D721Med (cell line): Measurements from ENCODE around the gene DHRS13.

Experiments
- DNase-seq: peaks from one replicate; pipeline ENCODE4 v3.0.0; 2011; ENCODE audit warnings: low spot score; ENCODE audit not compliant: insufficient read length
- FAIRE-seq: peaks from 2 replicates; lab custom pipeline; 2011; peaks lifted over from hg19 to GRCh38; lab: Jason Lieb, UNC
- TF ChIP-seq, protein P1 (sequence below): IDR thresholded peaks from 2 replicates; pipeline ENCODE4 v1.5.1; 2012; ENCODE audit warnings: mild to moderate bottlenecking, control low read depth; ENCODE audit not compliant: insufficient read depth; ENCODE audit errors: missing control alignments

The DHRS13 gene

GRCh38 chr17:28887871-28888471 is 14.9 kb downstream of the DHRS13 start:
- TF ChIP-seq, protein P1, sequence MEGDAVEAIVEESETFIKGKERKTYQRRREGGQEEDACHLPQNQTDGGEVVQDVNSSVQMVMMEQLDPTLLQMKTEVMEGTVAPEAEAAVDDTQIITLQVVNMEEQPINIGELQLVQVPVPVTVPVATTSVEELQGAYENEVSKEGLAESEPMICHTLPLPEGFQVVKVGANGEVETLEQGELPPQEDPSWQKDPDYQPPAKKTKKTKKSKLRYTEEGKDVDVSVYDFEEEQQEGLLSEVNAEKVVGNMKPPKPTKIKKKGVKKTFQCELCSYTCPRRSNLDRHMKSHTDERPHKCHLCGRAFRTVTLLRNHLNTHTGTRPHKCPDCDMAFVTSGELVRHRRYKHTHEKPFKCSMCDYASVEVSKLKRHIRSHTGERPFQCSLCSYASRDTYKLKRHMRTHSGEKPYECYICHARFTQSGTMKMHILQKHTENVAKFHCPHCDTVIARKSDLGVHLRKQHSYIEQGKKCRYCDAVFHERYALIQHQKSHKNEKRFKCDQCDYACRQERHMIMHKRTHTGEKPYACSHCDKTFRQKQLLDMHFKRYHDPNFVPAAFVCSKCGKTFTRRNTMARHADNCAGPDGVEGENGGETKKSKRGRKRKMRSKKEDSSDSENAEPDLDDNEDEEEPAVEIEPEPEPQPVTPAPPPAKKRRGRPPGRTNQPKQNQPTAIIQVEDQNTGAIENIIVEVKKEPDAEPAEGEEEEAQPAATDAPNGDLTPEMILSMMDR, result no peak
- no peak for FAIRE-seq
- DNase-seq, result no peak

- TF ChIP-seq, protein P1, result no peak
Measured at GRCh38 chr17:28885951-28886350, 16.9 kb downstream of the DHRS13 start.

GRCh38 chr17:28885363-28885762 is 17.5 kb downstream of the DHRS13 start:
- TF ChIP-seq, protein P1, result no peak
- FAIRE-seq, result no peak
- no peak for DNase-seq

More at GRCh38 chr17:28885951-28886350, 16.9 kb downstream of the DHRS13 start:
- DNase-seq (no peak), FAIRE-seq (no peak)

- TF ChIP-seq, protein P1, result no peak
- FAIRE-seq, result no peak
- DNase-seq, result no peak
Measured at GRCh38 chr17:28883967-28884702, 18.7 kb downstream of the DHRS13 start.

DNA sequence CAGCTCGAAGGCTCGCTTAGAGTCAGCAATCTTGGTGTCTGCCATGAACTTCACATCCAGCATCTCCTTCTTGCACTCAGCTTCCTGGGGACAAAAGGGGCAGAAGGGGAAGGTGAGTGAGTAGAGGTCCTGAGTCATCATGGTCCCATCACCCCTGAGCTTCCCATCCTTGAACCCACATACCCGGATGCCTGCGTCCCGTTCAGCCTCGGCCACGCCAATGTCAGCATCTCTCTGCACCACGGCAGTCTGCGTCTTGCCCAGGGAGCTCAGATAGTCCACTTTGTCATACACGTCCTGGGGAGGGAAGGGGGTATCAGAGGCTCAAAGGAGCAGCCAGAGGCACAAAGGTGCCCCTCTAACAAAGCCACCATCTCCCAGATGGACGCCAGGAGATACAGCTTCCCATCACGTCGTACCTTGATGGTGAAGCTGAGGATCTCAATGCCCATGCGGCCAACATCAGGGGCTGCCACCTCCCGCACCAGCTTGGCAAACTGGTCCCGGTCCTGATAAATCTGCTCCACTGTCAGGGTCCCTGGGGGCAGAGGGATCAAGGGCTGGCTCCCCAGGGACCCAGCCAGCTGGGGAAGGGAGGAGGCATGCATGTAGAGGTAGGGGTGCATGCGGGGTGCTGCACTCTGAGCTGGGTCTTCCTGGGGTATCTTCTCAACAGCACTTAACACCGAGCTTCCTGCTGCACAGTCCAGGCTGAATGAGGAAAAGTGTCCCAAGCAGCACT is 20.6 kb downstream of the DHRS13 start:
- FAIRE-seq (no peak), DNase-seq (no peak)
- TF ChIP-seq, protein P1, result no peak

DNA sequence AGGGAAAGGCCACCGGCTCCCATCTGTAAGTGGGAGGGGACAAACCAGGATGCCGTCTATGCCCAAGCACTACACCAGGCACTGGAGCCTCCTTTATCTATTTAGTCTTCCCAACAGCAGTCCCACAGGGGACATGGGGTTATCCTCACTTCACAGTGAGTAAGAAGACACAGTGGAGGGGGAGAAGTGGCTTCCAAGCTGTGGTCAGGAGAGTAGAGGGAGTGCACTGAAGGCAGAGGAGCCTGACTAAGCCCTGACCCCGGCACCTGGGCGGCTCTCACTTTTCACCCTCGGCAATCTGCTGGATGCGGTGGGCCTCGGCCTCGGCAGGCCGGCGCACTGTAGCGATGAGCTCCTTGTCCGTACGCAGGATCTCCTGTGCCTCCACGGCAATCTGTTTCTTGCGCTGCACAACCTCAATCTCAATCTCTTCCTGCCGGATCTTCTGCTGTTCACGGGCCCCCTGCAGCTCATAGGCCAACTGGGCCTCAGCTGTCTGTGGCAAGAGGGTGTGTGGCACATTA is 21.3 kb downstream of the DHRS13 start:
- DNase-seq (no peak), FAIRE-seq (no peak)
- TF ChIP-seq, protein P1, result no peak
